ENCODE data around the gene DESI1. TPM values are rescaled to one million over a fixed set of nuclear protein-coding genes. Genes with fewer than 3 reads are reported as not detected.

The DESI1 gene
- total RNA-seq, 3 donors from 2014 or later (not counting 1 experiment from before 2014, with no cell fraction given), result 15.0 to 22.2 (median 20.6) TPM

- H3K9me3 Mint-ChIP-seq, result no peaks in the 10 kb centered on the region
- Histone ChIP-seq H3K36me3 (ENCODE audit: control insufficient read depth, insufficient read depth, low read length) (peaks cover 17% of the 10 kb centered on the region), H3K27ac (ENCODE audit: low read length) (no peak overlapping the region), H3K27me3 (ENCODE audit: control insufficient read depth, insufficient read depth, low read length) (peaks cover 14% of the 10 kb centered on the region), H3K9me3 (ENCODE audit: control insufficient read depth, insufficient read depth, low read length) (no peaks in the 10 kb centered on the region), H3K4me3 (ENCODE audit: low read length) (no peak overlapping the region), H3K4me1 (ENCODE audit: control insufficient read depth, insufficient read depth, low read length) (peaks cover 23% of the 10 kb centered on the region)
- peaks cover 6 to 27% of the 10 kb centered on the region in 2 donors for H3K27me3 Mint-ChIP-seq (ENCODE audit: low read depth in 2 of 2)
- ATAC-seq, result no peak
- H3K4me1 Mint-ChIP-seq, result peaks cover 20 to 34% of the 10 kb centered on the region in 2 donors
- no peak for DNase-seq
- 94% methylated on average over 8 of the region's 8 CpGs for WGBS (ENCODE audit: insufficient coverage)
- peaks cover 21% of the 10 kb centered on the region for H3K36me3 Mint-ChIP-seq
- H3K27ac Mint-ChIP-seq, result no peak overlapping the region
- no peak for TF ChIP-seq CTCF (IDR thresholded peaks at IDR 0.05)
- intact Hi-C loops (cut with micrococcal nuclease), result no loop called here
- no peak overlapping the region for H3K4me3 Mint-ChIP-seq
Measured at GRCh38 chr22:41598891-41599635, 21.8 kb downstream of the DESI1 start.

GRCh38 chr22:41598081-41598480 is 22.8 kb downstream of the DESI1 start:
- intact Hi-C loops (cut with micrococcal nuclease), result no loop called here
- TF ChIP-seq CTCF (IDR thresholded peaks at IDR 0.05), result no peak
- Mint-ChIP-seq H3K4me3 (no peak overlapping the region), H3K27me3 (ENCODE audit: low read depth in 2 of 2) (peaks cover 6 to 28% of the 10 kb centered on the region in 2 donors), H3K36me3 (peaks cover 21% of the 10 kb centered on the region), H3K4me1 (peaks cover 10 to 24% of the 10 kb centered on the region in 2 donors), H3K27ac (no peak overlapping the region), H3K9me3 (no peaks in the 10 kb centered on the region)
- peaks cover 14% of the 10 kb centered on the region for H3K27me3 ChIP-seq (ENCODE audit: control insufficient read depth, insufficient read depth, low read length)
- ATAC-seq, result no peak
- WGBS (ENCODE audit: insufficient coverage), result 100% methylated on average over 4 of the region's 5 CpGs
- peaks cover 16% of the 10 kb centered on the region for H3K36me3 ChIP-seq (ENCODE audit: control insufficient read depth, insufficient read depth, low read length)
- H3K9me3 ChIP-seq (ENCODE audit: control insufficient read depth, insufficient read depth, low read length), result no peaks in the 10 kb centered on the region
- no peak overlapping the region for H3K27ac ChIP-seq (ENCODE audit: low read length)
- H3K4me1 ChIP-seq (ENCODE audit: control insufficient read depth, insufficient read depth, low read length), result peaks cover 13% of the 10 kb centered on the region
- DNase-seq, result no peak
- H3K4me3 ChIP-seq (ENCODE audit: low read length), result no peak overlapping the region

GRCh38 chr22:41597635-41597953 is 23.2 kb downstream of the DESI1 start:
- no peak overlapping the region for H3K4me3 ChIP-seq (ENCODE audit: low read length)
- ATAC-seq (no peak), DNase-seq (no peak)
- no peak for TF ChIP-seq CTCF (IDR thresholded peaks at IDR 0.05)
- intact Hi-C loops (cut with micrococcal nuclease), result loop anchor here (2.0 kb wide), 1 partner anchor 195 kb away; no protein-coding TSS in a partner anchor
- peaks cover 11% of the 10 kb centered on the region for H3K36me3 ChIP-seq (ENCODE audit: control insufficient read depth, insufficient read depth, low read length)
- peaks cover 5 to 19% of the 10 kb centered on the region in 2 donors for H3K4me1 Mint-ChIP-seq
- peaks cover 6 to 29% of the 10 kb centered on the region in 2 donors for H3K27me3 Mint-ChIP-seq (ENCODE audit: low read depth in 2 of 2)
- no peak overlapping the region for H3K27ac ChIP-seq (ENCODE audit: low read length)
- H3K4me1 ChIP-seq (ENCODE audit: control insufficient read depth, insufficient read depth, low read length), result peaks cover 8% of the 10 kb centered on the region
- H3K27ac Mint-ChIP-seq, result no peak overlapping the region
- WGBS (ENCODE audit: insufficient coverage), result 98% methylated on average over 2 of the region's 2 CpGs
- H3K4me3 Mint-ChIP-seq, result no peak overlapping the region
- H3K36me3 Mint-ChIP-seq, result peaks cover 17% of the 10 kb centered on the region
- peaks cover 14% of the 10 kb centered on the region for H3K27me3 ChIP-seq (ENCODE audit: control insufficient read depth, insufficient read depth, low read length)
- no peaks in the 10 kb centered on the region for H3K9me3 Mint-ChIP-seq
- no peaks in the 10 kb centered on the region for H3K9me3 ChIP-seq (ENCODE audit: control insufficient read depth, insufficient read depth, low read length)

Data from natural killer cell (primary cell).